Measurements from ENCODE around the gene NAALAD2.
"Not testable (repeated sequence)": the region's sequence is repeated elsewhere in the genome, so short reads cannot be mapped to it uniquely, and the experiment has no call there.

The NAALAD2 gene

DNA sequence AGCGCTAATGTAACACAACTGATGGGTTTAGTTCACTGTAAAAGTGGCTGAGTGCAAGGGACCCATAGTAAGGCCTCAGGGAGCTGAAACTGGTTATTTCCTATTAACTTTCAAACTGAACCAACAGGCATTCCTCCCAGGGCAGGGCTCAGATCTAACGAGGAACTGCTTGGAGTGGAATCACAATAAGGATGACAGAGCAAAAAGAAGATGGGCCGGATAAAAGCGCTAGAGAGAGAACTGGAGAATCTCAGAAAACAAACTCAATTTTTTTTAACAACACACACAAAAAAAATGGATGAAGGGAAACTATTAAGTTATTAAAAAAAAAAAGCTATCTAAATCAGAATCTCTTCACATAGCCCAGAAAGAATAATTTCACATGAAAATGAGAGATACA is 102.5 kb downstream of the NAALAD2 start:
- no peak for TF ChIP-seq JUND (IDR thresholded peaks at IDR 0.05; ENCODE audit: low read depth)
- in situ Hi-C loops (cut with HindIII; ENCODE audit: low pct_unique_long_range_greater_than_20kb, low sequenced_read_pairs), result no loop called here
- no peak for DNase-seq (ENCODE audit: low read depth in 1 of 2, low spot score in 1 of 2)

DNA sequence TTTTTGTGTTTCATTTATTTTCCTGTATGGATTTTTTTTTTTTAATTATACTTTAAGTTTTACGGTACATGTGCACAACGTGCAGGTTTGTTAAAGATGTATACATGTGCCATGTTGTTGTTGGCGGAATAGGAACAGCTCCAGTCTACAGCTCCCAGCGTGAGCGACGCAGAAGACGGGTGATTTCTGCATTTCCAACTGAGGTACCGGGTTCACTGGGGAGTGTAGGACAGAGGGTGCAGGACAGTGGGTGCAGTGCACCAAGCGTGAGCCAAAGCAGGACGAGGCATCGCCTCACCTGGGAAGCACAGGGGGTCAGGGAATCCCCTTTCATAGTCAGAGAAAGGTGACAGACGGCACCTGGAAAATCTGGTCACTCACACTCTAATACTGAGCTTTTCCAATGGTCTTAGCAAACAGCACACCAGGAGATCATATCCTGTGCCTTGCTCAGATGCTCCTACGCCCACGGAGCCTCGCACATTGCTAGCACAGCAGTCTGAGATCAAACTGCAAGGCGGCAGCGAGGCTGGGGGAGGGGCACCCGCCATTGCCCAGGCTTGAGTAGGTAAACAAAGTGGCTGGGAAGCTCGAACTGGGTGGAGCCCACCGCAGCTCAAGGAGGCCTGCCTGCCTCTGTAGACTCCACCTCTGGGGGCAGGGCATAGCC is 105.6 kb downstream of the NAALAD2 start:
- in situ Hi-C loops (cut with HindIII; ENCODE audit: low pct_unique_long_range_greater_than_20kb, low sequenced_read_pairs); DNase-seq (ENCODE audit: low read depth in 1 of 2, low spot score in 1 of 2): not testable (repeated sequence)

DNA sequence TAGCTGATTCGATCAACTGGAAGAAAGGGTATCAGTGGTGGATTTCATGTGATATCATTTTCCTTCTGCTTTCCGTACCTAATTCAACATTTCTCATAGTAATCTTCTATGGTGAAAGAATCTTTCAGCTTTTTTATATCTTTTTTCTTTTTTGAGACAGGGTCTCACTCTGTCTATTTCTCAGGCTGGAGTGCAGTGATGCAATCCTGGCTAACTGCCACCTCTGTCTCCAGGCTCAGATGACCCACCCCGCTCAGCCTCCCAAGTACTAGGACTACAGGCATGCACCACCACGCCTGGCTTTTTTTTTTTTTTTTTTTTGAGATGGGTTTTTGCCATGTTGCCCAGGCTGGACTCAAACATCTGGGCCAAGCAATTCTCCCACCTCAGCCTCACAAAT is 107.0 kb downstream of the NAALAD2 start:
- no peak for DNase-seq (ENCODE audit: low read depth in 1 of 2, low spot score in 1 of 2)
- no peak for TF ChIP-seq JUND (IDR thresholded peaks at IDR 0.05; ENCODE audit: low read depth)
- in situ Hi-C loops (cut with HindIII; ENCODE audit: low pct_unique_long_range_greater_than_20kb, low sequenced_read_pairs), result no loop called here

All from T47D (cell line).